Stimulated activated CD8-positive, alpha-beta memory T cell treated with anti-CD3 and anti-CD28 coated beads, Interleukin-4, amount 100 ng/mL, for 1 hour (primary cell): Measurements from ENCODE around the gene ZNF214.
"Not testable (repeated sequence)": the region's sequence is repeated elsewhere in the genome, so short reads cannot be mapped to it uniquely, and the experiment has no call there.

Experiments used
- DNase-seq, 2 donors: peaks; one replicate each; pipeline ENCODE4 v3.0.0-alpha.2; 2020; ENCODE audit warnings: low read depth in 2 of 2, low spot score in 1 of 2

The ZNF214 gene

GRCh38 chr11:6991227-6991626 lies 28.9 kb downstream of the ZNF214 start:
- no peak for DNase-seq

GRCh38 chr11:6988506-6988905 lies 31.6 kb downstream of the ZNF214 start:
- no peak for DNase-seq

GRCh38 chr11:6986487-6986886 lies 33.7 kb downstream of the ZNF214 start:
- no peak for DNase-seq

- no peak for DNase-seq
Measured at GRCh38 chr11:6979365-6979764, 40.8 kb downstream of the ZNF214 start.

- DNase-seq = not testable (repeated sequence)
Measured at GRCh38 chr11:6969854-6970253, 50.3 kb downstream of the ZNF214 start.

- DNase-seq = no peak
Measured at GRCh38 chr11:6968816-6969215, 51.3 kb downstream of the ZNF214 start.

- no peak for DNase-seq
Measured at GRCh38 chr11:6962673-6963072, 57.5 kb downstream of the ZNF214 start.

- DNase-seq = no peak
Measured at GRCh38 chr11:6962141-6962540, 58.0 kb downstream of the ZNF214 start.

GRCh38 chr11:6954248-6954647 lies 65.9 kb downstream of the ZNF214 start:
- not testable (repeated sequence) for DNase-seq
